ENCODE results near the gene BCAS4.

Gene BCAS4

GRCh38 chr20:50916934-50917333, 122.1 kb downstream of the BCAS4 start:
- H3K27ac ChIP-seq (ENCODE audit: extremely low read depth, low read depth, low read length) = no peak overlapping the region
- H3K9me3 ChIP-seq (ENCODE audit: control insufficient read depth, insufficient read depth, low read depth, low read length) = no peaks in the 10 kb centered on the region
- no peak overlapping the region for H3K4me3 ChIP-seq (ENCODE audit: low read depth, low read length)
- peaks cover 5 to 59% of the 10 kb centered on the region in 2 experiments for H3K36me3 ChIP-seq (ENCODE audit: control insufficient read depth in 2 of 2, insufficient read depth in 1 of 2, low read length in 2 of 2)
- CTCF ChIA-PET = interaction anchor here (1.0 to 3.0 kb wide), 3 partner anchors 12 to 22 kb away, joined by 4 to 24 read pairs (median 4); partner anchors contain the start of gene ADNP
- POLR2A ChIA-PET = interaction anchor here (1.1 kb wide), 2 partner anchors 14 to 99 kb away, joined by 5 read pairs; partner anchors contain the start of gene ADNP
- H3K4me1 ChIP-seq (ENCODE audit: control insufficient read depth, insufficient read depth, low read length) = peaks cover 46% of the 10 kb centered on the region
- no peak for TF ChIP-seq GLI4 (tag by site-specific recombination; IDR thresholded peaks at IDR 0.05)
- TF ChIP-seq PRDM1 (tag by site-specific recombination; IDR thresholded peaks at IDR 0.05) = peak; percentile 47; the same call in 1 of the 2 replicates
- peak; percentile 64 for TF ChIP-seq ZNF600 (tag by site-specific recombination; IDR thresholded peaks at IDR 0.05)

GRCh38 chr20:50918403-50918802, 123.5 kb downstream of the BCAS4 start:
- no peaks in the 10 kb centered on the region for H3K9me3 ChIP-seq (ENCODE audit: control insufficient read depth, insufficient read depth, low read depth, low read length)
- peaks cover 1 to 60% of the 10 kb centered on the region in 2 experiments for H3K36me3 ChIP-seq (ENCODE audit: control insufficient read depth in 2 of 2, insufficient read depth in 1 of 2, low read length in 2 of 2)
- TF ChIP-seq OVOL3 (tag by site-specific recombination; IDR thresholded peaks at IDR 0.05) = no peak
- TF ChIP-seq ZNF391 (tag by site-specific recombination; IDR thresholded peaks at IDR 0.05; ENCODE audit: borderline replicate concordance, low read depth) = no peak
- TF ChIP-seq TCF7L2 (IDR thresholded peaks at IDR 0.05; ENCODE audit: borderline replicate concordance, low read depth, low read length) = no peak
- TF ChIP-seq, protein P1, sequence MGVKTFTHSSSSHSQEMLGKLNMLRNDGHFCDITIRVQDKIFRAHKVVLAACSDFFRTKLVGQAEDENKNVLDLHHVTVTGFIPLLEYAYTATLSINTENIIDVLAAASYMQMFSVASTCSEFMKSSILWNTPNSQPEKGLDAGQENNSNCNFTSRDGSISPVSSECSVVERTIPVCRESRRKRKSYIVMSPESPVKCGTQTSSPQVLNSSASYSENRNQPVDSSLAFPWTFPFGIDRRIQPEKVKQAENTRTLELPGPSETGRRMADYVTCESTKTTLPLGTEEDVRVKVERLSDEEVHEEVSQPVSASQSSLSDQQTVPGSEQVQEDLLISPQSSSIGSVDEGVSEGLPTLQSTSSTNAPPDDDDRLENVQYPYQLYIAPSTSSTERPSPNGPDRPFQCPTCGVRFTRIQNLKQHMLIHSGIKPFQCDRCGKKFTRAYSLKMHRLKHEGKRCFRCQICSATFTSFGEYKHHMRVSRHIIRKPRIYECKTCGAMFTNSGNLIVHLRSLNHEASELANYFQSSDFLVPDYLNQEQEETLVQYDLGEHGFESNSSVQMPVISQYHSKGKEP (tag by site-specific recombination; IDR thresholded peaks at IDR 0.05) = no peak
- TF ChIP-seq ZEB2 (tag by site-specific recombination; IDR thresholded peaks at IDR 0.05) = no peak
- no peak for TF ChIP-seq ZBTB8A (tag by site-specific recombination; IDR thresholded peaks at IDR 0.05)
- H3K4me3 ChIP-seq (ENCODE audit: low read depth, low read length) = no peak overlapping the region
- ChIA-PET CTCF (interaction anchor here (1.0 to 3.6 kb wide), 2 partner anchors 11 to 124 kb away, joined by 3 to 33 read pairs; no protein-coding TSS in a partner anchor), POLR2A (interaction anchor here (1.0 kb wide), 1 partner anchor 13 kb away, joined by 3 read pairs; the partner anchor contains the start of gene ADNP)
- H3K27ac ChIP-seq (ENCODE audit: extremely low read depth, low read depth, low read length) = no peak overlapping the region
- peaks cover 46% of the 10 kb centered on the region for H3K4me1 ChIP-seq (ENCODE audit: control insufficient read depth, insufficient read depth, low read length)

GRCh38 chr20:50919567-50919966, 124.7 kb downstream of the BCAS4 start:
- Histone ChIP-seq H3K9me3 (ENCODE audit: control insufficient read depth, insufficient read depth, low read depth, low read length) (no peaks in the 10 kb centered on the region), H3K4me3 (ENCODE audit: low read depth, low read length) (no peak overlapping the region), H3K4me1 (ENCODE audit: control insufficient read depth, insufficient read depth, low read length) (peaks cover 36% of the 10 kb centered on the region), H3K27ac (ENCODE audit: extremely low read depth, low read depth, low read length) (no peak overlapping the region), H3K36me3 (ENCODE audit: control insufficient read depth in 2 of 2, insufficient read depth in 1 of 2, low read length in 2 of 2) (peaks cover 4 to 61% of the 10 kb centered on the region in 2 experiments)
- CTCF ChIA-PET = interaction anchor here (3.6 kb wide), 1 partner anchor 10 kb away, joined by 33 read pairs; no protein-coding TSS in a partner anchor
- POLR2A ChIA-PET = interaction anchor here (0.7 to 2.0 kb wide), 2 partner anchors 12 to 224 kb away, joined by 7 to 20 read pairs; partner anchors contain the start of gene ADNP
- TF ChIP-seq ZBTB20 (tag by site-specific recombination; IDR thresholded peaks at IDR 0.05) (peak; percentile 79), ZIC2 (tag by site-specific recombination; IDR thresholded peaks at IDR 0.05) (peak; percentile 53), ZNF169 (tag by site-specific recombination; IDR thresholded peaks at IDR 0.05) (no peak), ZFP69B (tag by site-specific recombination; IDR thresholded peaks at IDR 0.05) (no peak), ZSCAN16 (tag by site-specific recombination; IDR thresholded peaks at IDR 0.05) (peak; percentile 84), ZNF335 (tag by site-specific recombination; conservative IDR thresholded peaks at IDR 0.05) (no peak), ZNF664 (tag by site-specific recombination; IDR thresholded peaks at IDR 0.05) (0 out of 2 replicates have a peak, but pooled peaks have one; percentile 10), FEZF1 (tag by site-specific recombination; IDR thresholded peaks at IDR 0.05) (peak; percentile 32; the same call in 1 of the 2 replicates), ZNF704 (tag by site-specific recombination; IDR thresholded peaks at IDR 0.05) (no peak), HOXD13 (CRISPR knock-in tag; IDR thresholded peaks at IDR 0.05; ENCODE audit: borderline replicate concordance) (no peak), SCRT2 (tag by site-specific recombination; IDR thresholded peaks at IDR 0.05) (0 out of 2 replicates have a peak, but pooled peaks have one; percentile 17), ZNF830 (tag by site-specific recombination; IDR thresholded peaks at IDR 0.05; ENCODE audit: low read depth) (no peak), OVOL3 (tag by site-specific recombination; IDR thresholded peaks at IDR 0.05) (no peak)
- TF ChIP-seq, protein P1 (tag by site-specific recombination; IDR thresholded peaks at IDR 0.05) = peak; percentile 95
- TF ChIP-seq, protein P2, sequence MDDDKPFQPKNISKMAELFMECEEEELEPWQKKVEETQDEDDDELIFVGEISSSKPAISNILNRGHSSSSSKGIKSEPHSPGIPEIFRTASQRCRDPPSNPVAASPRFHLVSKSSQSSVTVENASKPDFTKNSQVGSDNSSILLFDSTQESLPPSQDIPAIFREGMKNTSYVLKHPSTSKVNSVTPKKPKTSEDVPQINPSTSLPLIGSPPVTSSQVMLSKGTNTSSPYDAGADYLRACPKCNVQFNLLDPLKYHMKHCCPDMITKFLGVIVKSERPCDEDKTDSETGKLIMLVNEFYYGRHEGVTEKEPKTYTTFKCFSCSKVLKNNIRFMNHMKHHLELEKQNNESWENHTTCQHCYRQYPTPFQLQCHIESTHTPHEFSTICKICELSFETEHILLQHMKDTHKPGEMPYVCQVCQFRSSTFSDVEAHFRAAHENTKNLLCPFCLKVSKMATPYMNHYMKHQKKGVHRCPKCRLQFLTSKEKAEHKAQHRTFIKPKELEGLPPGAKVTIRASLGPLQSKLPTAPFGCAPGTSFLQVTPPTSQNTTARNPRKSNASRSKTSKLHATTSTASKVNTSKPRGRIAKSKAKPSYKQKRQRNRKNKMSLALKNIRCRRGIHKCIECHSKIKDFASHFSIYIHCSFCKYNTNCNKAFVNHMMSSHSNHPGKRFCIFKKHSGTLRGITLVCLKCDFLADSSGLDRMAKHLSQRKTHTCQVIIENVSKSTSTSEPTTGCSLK (tag by site-specific recombination; IDR thresholded peaks at IDR 0.05) = no peak
- TF ChIP-seq, protein P3, sequence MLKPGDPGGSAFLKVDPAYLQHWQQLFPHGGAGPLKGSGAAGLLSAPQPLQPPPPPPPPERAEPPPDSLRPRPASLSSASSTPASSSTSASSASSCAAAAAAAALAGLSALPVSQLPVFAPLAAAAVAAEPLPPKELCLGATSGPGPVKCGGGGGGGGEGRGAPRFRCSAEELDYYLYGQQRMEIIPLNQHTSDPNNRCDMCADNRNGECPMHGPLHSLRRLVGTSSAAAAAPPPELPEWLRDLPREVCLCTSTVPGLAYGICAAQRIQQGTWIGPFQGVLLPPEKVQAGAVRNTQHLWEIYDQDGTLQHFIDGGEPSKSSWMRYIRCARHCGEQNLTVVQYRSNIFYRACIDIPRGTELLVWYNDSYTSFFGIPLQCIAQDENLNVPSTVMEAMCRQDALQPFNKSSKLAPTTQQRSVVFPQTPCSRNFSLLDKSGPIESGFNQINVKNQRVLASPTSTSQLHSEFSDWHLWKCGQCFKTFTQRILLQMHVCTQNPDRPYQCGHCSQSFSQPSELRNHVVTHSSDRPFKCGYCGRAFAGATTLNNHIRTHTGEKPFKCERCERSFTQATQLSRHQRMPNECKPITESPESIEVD (tag by site-specific recombination; IDR thresholded peaks at IDR 0.05) = peak; percentile 60; the same call in 1 of the 2 replicates
